Nephron progenitor cell (in vitro differentiated cells): ENCODE measurements around the gene KCNH8.

Experiments
- DNase-seq: peaks from one replicate; pipeline ENCODE4 v3.0.0; 2021
- H3K27ac Mint-ChIP-seq: 2 replicates; pipeline ENCODE4 v1.8.0; 2021; ENCODE audit warnings: mild to moderate bottlenecking, moderate library complexity, mixed read lengths
- H3K27me3 Mint-ChIP-seq: 2 replicates; pipeline ENCODE4 v1.8.0; 2021; ENCODE audit warnings: mild to moderate bottlenecking, low read depth, mixed read lengths; ENCODE audit not compliant: poor library complexity
- H3K36me3 Mint-ChIP-seq: 2 replicates; pipeline ENCODE4 v1.8.0; 2021; ENCODE audit warnings: low read depth, mixed read lengths
- H3K4me1 Mint-ChIP-seq: 2 replicates; pipeline ENCODE4 v1.8.0; 2021; ENCODE audit warnings: mixed read lengths
- H3K4me3 Mint-ChIP-seq: 2 replicates; pipeline ENCODE4 v1.8.0; 2021; ENCODE audit warnings: mild to moderate bottlenecking, moderate library complexity, mixed read lengths
- H3K9me3 Mint-ChIP-seq: 2 replicates; pipeline ENCODE4 v1.8.0; 2021; ENCODE audit warnings: mild to moderate bottlenecking, moderate library complexity, mixed read lengths
- CTCF ChIP-seq: fragments of 200-600 bp; sonication (generic); IDR thresholded peaks from 2 replicates; pipeline ENCODE4 v1.5.0; 2021; ENCODE audit warnings: antibody characterized with exemption

The KCNH8 gene

DNA sequence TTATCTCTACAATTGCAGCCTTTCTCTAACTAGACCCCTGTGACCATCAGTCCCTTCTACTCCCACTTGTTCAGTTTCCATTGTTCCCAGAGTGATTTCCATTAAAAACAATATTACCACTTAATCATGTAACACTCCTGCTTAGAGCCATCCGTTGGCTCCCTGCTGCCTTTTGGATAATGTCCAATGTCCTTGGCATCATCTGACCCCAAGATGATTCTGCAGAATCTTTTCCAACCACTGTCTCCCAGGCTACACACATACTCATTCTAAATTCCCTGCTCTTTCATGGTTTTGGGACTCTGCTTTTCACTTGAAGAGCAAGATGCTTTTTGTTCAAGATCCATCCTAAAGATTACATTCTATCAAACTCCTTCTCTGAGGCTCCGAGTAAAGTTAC lies 7.1 kb downstream of the KCNH8 start:
- no peak for TF ChIP-seq CTCF
- H3K27ac Mint-ChIP-seq, result no peak overlapping the region
- no peaks in the 10 kb centered on the region for H3K36me3 Mint-ChIP-seq
- H3K4me3 Mint-ChIP-seq, result no peak overlapping the region
- H3K27me3 Mint-ChIP-seq, result peaks cover 3% of the 10 kb centered on the region
- no peak for DNase-seq
- H3K9me3 Mint-ChIP-seq, result no peaks in the 10 kb centered on the region
- H3K4me1 Mint-ChIP-seq, result no peaks in the 10 kb centered on the region

DNA sequence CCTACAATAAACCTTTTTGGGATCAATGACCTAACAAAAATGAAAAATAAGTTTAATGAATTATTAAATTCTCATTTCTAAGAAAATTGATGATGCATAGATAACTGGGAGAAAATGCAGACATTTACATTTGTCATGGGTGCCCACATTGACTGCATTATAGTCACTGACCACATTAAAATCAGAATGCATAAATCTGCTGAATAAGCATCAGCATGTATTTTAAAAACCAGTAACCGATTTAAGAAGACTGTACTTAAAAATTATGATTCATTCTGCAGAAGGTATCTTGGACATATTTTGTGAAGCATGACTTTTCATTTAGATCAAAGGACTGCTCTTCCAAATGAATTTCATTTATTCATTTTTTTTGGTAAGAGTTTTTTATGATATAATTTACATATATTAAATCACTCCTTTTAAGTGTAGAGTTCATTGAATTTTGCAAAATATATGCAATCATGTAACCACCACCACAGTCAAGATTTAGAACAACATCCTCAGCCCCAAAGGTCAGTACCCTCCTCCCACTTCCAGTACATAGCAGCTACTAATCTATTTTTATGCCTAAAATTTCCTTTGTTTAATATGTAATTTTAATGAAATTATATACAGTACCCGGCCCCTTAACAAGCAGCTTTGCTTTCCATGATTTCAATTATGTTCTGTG lies 11.8 kb downstream of the KCNH8 start:
- Mint-ChIP-seq H3K27ac (no peak overlapping the region), H3K27me3 (no peaks in the 10 kb centered on the region), H3K36me3 (no peaks in the 10 kb centered on the region), H3K9me3 (no peaks in the 10 kb centered on the region), H3K4me1 (no peaks in the 10 kb centered on the region), H3K4me3 (no peak overlapping the region)
- DNase-seq, result no peak
- TF ChIP-seq CTCF, result no peak

DNA sequence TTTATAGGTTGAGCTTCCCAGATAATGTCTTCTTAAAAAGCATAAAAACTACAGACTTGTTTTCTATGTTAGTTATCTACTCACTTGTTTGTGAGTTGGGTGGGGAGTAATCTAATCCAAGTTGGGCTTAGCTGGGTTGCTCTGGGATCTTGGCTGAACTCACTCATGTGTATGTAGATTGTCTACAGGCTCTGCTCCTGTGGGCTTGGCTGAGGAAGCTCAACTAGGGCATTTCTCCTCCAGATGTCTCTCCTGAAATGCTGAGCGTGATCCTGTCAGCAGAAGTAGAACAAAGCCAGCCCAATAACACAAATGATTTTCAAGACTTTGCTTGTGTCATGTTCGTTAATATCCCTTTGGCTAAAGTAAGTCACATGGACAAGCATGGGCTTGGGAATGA lies 17.3 kb downstream of the KCNH8 start:
- Mint-ChIP-seq H3K4me1 (no peaks in the 10 kb centered on the region), H3K27me3 (no peaks in the 10 kb centered on the region), H3K36me3 (no peaks in the 10 kb centered on the region), H3K4me3 (no peak overlapping the region), H3K27ac (no peak overlapping the region), H3K9me3 (no peaks in the 10 kb centered on the region)
- no peak for TF ChIP-seq CTCF
- DNase-seq, result no peak

DNA sequence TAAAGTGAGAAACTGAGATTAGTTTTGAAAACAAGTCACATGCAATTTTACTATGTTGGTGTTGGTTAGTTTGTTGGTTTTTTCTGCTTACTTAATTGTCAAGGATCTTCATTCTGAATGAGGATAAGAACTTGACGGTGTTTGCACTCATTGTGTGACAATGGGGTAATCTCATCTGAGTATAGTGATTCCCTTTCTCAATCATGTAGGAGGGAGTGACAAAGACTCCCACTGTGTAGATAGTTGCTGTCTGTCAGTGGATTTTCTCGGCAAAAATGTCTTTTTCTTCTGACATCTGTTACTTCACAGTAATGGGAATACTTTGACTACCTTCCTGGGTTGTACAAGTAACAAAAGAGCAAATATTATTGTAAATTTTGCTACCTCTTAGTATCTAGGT lies 23.5 kb downstream of the KCNH8 start:
- H3K36me3 Mint-ChIP-seq, result no peaks in the 10 kb centered on the region
- no peaks in the 10 kb centered on the region for H3K27me3 Mint-ChIP-seq
- no peak for DNase-seq
- no peaks in the 10 kb centered on the region for H3K4me1 Mint-ChIP-seq
- no peak overlapping the region for H3K4me3 Mint-ChIP-seq
- TF ChIP-seq CTCF, result no peak
- H3K27ac Mint-ChIP-seq, result no peak overlapping the region
- no peaks in the 10 kb centered on the region for H3K9me3 Mint-ChIP-seq

- Mint-ChIP-seq H3K27ac (no peak overlapping the region), H3K4me3 (no peak overlapping the region), H3K27me3 (no peaks in the 10 kb centered on the region), H3K4me1 (no peaks in the 10 kb centered on the region), H3K9me3 (no peaks in the 10 kb centered on the region), H3K36me3 (no peaks in the 10 kb centered on the region)
- TF ChIP-seq CTCF, result no peak
- DNase-seq, result no peak
Observed at GRCh38 chr3:19173945-19174344, 25.6 kb downstream of the KCNH8 start.

DNA sequence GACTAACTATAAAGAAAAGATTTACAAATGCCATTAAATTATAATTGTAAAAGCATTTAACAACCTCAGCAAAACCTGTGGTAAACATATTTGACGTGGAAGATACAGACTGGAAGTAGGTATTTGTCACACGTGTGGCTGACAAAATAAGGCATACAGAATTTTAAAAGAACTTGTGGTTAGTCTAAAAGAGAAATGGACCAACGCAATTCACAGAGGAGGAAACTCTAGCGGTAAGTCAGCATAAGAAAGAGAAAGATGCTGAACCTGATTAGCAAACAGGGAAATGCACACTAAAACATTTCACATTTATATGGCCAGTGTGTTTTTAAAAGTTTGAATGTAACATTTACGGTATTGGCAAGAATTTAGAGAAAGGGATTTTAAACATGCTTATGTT lies 35.3 kb downstream of the KCNH8 start:
- Mint-ChIP-seq H3K27me3 (no peaks in the 10 kb centered on the region), H3K4me3 (no peak overlapping the region), H3K36me3 (no peaks in the 10 kb centered on the region), H3K4me1 (no peaks in the 10 kb centered on the region), H3K9me3 (no peaks in the 10 kb centered on the region), H3K27ac (no peak overlapping the region)
- TF ChIP-seq CTCF, result no peak
- DNase-seq, result no peak
